ENCODE data around the gene STING1. TPM values are rescaled to one million over a fixed set of nuclear protein-coding genes. Genes with fewer than 3 reads are reported as not detected.

The STING1 gene
- total and polyA plus RNA-seq, 4 experiments from 2014 or later = 124 to 176 (median 143) TPM

Other genes starting within 250 kb of the STING1 start
- gene MATR3, start 189.0 kb downstream of the STING1 start, total RNA-seq = 100 to 1,000 TPM; 228 to 255 TPM
- 100 to 1,000 TPM; 377 to 419 TPM for gene MATR3, start 189.0 kb downstream of the STING1 start, polyA plus RNA-seq
- 100 to 1,000 TPM; 109 to 112 TPM for gene PAIP2, start 140.9 kb downstream of the STING1 start, total RNA-seq
- gene PAIP2, start 140.9 kb downstream of the STING1 start, polyA plus RNA-seq = 100 to 1,000 TPM; 309 to 503 TPM
- not detected for gene SLC23A1, start 99.5 kb downstream of the STING1 start, total RNA-seq
- not detected for gene SLC23A1, start 99.5 kb downstream of the STING1 start, polyA plus RNA-seq
- gene MZB1, start 92.8 kb downstream of the STING1 start, total RNA-seq = 1 to 10 TPM in 1 of 2 experiments, under 1 TPM in 1; 0.93 to 1.1 TPM
- 1 to 10 TPM in 1 of 2 donors, under 1 TPM in 1; 0.84 to 8.2 TPM for gene MZB1, start 92.8 kb downstream of the STING1 start, polyA plus RNA-seq
- 1 to 10 TPM; 1.2 to 1.3 TPM for gene PROB1, start 87.7 kb downstream of the STING1 start, total RNA-seq
- under 1 TPM; 0.11 to 0.23 TPM for gene PROB1, start 87.7 kb downstream of the STING1 start, polyA plus RNA-seq
- 1 to 10 TPM; 5.6 to 7.5 TPM for gene SPATA24, start 78.7 kb downstream of the STING1 start, total RNA-seq
- 1 to 10 TPM; 4.2 to 5.6 TPM for gene SPATA24, start 78.7 kb downstream of the STING1 start, polyA plus RNA-seq
- 1 to 10 TPM; 6.2 to 7.3 TPM for gene DNAJC18, start 43.2 kb downstream of the STING1 start, total RNA-seq
- 1 to 10 TPM; 1.8 to 6.5 TPM for gene DNAJC18, start 43.2 kb downstream of the STING1 start, polyA plus RNA-seq
- under 1 TPM; 0.32 to 0.33 TPM for gene ECSCR, start 20.0 kb downstream of the STING1 start, total RNA-seq
- gene ECSCR, start 20.0 kb downstream of the STING1 start, polyA plus RNA-seq = not detected
- 1 to 10 TPM; 1.1 to 1.2 TPM for gene SMIM33, start 11.8 kb downstream of the STING1 start, total RNA-seq
- gene SMIM33, start 11.8 kb downstream of the STING1 start, polyA plus RNA-seq = under 1 TPM; 0.31 to 0.94 TPM
- 100 to 1,000 TPM; 160 to 169 TPM for gene UBE2D2, start 78.6 kb upstream of the STING1 start, total RNA-seq
- gene UBE2D2, start 78.6 kb upstream of the STING1 start, polyA plus RNA-seq = 100 to 1,000 TPM; 341 to 411 TPM
- 1 to 10 TPM; 1.6 to 3.6 TPM for gene CXXC5, start 165.6 kb upstream of the STING1 start, total RNA-seq
- 1 to 10 TPM; 2.7 to 5.5 TPM for gene CXXC5, start 165.6 kb upstream of the STING1 start, polyA plus RNA-seq